SK-N-MC (cell line): ENCODE results near the gene WDR70.

Source experiments
- EZH2 ChIP-seq: fragments of 200-600 bp; sonication (generic); IDR thresholded peaks from one replicate; pipeline ENCODE4 v1.6.1; 2017; ENCODE audit warnings: antibody characterized with exemption
- POLR2AphosphoS5 ChIP-seq: IDR thresholded peaks from 2 replicates; pipeline ENCODE4 v1.6.1; 2012; ENCODE audit warnings: mild to moderate bottlenecking, low read depth, low read length, borderline replicate concordance

GRCh38 chr5:37664551-37664950 lies 285.4 kb downstream of the WDR70 start:
- TF ChIP-seq POLR2AphosphoS5 (no peak), EZH2 (no peak)
